Measurements from ENCODE around the gene STX16. TPM values are rescaled to one million over a fixed set of nuclear protein-coding genes. Genes with fewer than 3 reads are reported as not detected.

Gene STX16
- total RNA-seq, 4 donors from 2014 or later, result 26.1 to 90.4 (median 47.8) TPM

GRCh38 chr20:58713801-58714339, 62.8 kb downstream of the STX16 start:
- H3K9me3 ChIP-seq, result no peaks in the 10 kb centered on the region
- no peak overlapping the region for H3K27ac ChIP-seq
- ATAC-seq, result no peak
- TF ChIP-seq CTCF (IDR thresholded peaks at IDR 0.05) (no peak), POLR2A (IDR thresholded peaks at IDR 0.05) (no peak), EP300 (IDR thresholded peaks at IDR 0.05) (no peak), POLR2AphosphoS5 (IDR thresholded peaks at IDR 0.05) (no peak)
- H3K36me3 ChIP-seq, result peaks cover 0 to 50% of the 10 kb centered on the region in 2 donors
- H3K4me1 ChIP-seq, result no peaks in the 10 kb centered on the region
- 83 to 93% methylated on average over 1 to 3 of the region's 24 CpGs for WGBS, 2 donors (ENCODE audit: low coverage in 1 of 2)
- no peaks in the 10 kb centered on the region for H3K27me3 ChIP-seq
- no peak overlapping the region for H3K4me3 ChIP-seq

- WGBS, 2 donors (ENCODE audit: low coverage in 1 of 2), result 100% methylated on average over 1 of the region's 16 CpGs
- H3K9me3 ChIP-seq, result no peaks in the 10 kb centered on the region
- no peak overlapping the region for H3K4me3 ChIP-seq
- no peak for ATAC-seq
- no peak overlapping the region for H3K27ac ChIP-seq
- no peaks in the 10 kb centered on the region for H3K4me1 ChIP-seq
- peaks cover 0 to 44% of the 10 kb centered on the region in 2 donors for H3K36me3 ChIP-seq
- peaks cover 1% of the 10 kb centered on the region for H3K27me3 ChIP-seq
- TF ChIP-seq CTCF (IDR thresholded peaks at IDR 0.05) (no peak), EP300 (IDR thresholded peaks at IDR 0.05) (no peak), POLR2AphosphoS5 (IDR thresholded peaks at IDR 0.05) (no peak), POLR2A (IDR thresholded peaks at IDR 0.05) (no peak)
Observed at GRCh38 chr20:58714340-58714922, 63.3 kb downstream of the STX16 start.

- no peak overlapping the region for H3K27ac ChIP-seq
- no peak for ATAC-seq
- H3K27me3 ChIP-seq, result peaks cover 6% of the 10 kb centered on the region
- peaks cover 0 to 41% of the 10 kb centered on the region in 2 donors for H3K36me3 ChIP-seq
- H3K9me3 ChIP-seq, result no peaks in the 10 kb centered on the region
- H3K4me3 ChIP-seq, result no peak overlapping the region
- no peaks in the 10 kb centered on the region for H3K4me1 ChIP-seq
- TF ChIP-seq CTCF (IDR thresholded peaks at IDR 0.05) (no peak), EP300 (IDR thresholded peaks at IDR 0.05) (no peak), POLR2AphosphoS5 (IDR thresholded peaks at IDR 0.05) (no peak), POLR2A (IDR thresholded peaks at IDR 0.05) (no peak)
- 80% methylated on average over 7 of the region's 14 CpGs; no CpG with 5 or more reads in 1 of the 2 donors for WGBS, 2 donors (ENCODE audit: low coverage in 1 of 2)
Observed at GRCh38 chr20:58714923-58715351, 63.9 kb downstream of the STX16 start.

- Histone ChIP-seq H3K27ac (no peak overlapping the region), H3K27me3 (peaks cover 11% of the 10 kb centered on the region), H3K36me3 (peaks cover 0 to 41% of the 10 kb centered on the region in 2 donors), H3K9me3 (no peaks in the 10 kb centered on the region), H3K4me3 (no peak overlapping the region), H3K4me1 (no peaks in the 10 kb centered on the region)
- TF ChIP-seq POLR2AphosphoS5 (IDR thresholded peaks at IDR 0.05) (no peak), EP300 (IDR thresholded peaks at IDR 0.05) (no peak), CTCF (IDR thresholded peaks at IDR 0.05) (no peak), POLR2A (IDR thresholded peaks at IDR 0.05) (no peak)
- 65 to 100% methylated on average over 1 to 5 of the region's 11 CpGs for WGBS, 2 donors (ENCODE audit: low coverage in 1 of 2)
- no peak for ATAC-seq
Observed at GRCh38 chr20:58715391-58715800, 64.3 kb downstream of the STX16 start.

All from gastroesophageal sphincter (tissue), 4 donors.